ENCODE results near the gene BAIAP2. TPM values are rescaled to one million over a fixed set of nuclear protein-coding genes. Genes with fewer than 3 reads are reported as not detected.

The BAIAP2 gene
- total RNA-seq, 1 donor from 2014 or later = 37.6 TPM

- peaks cover 2% of the 10 kb centered on the region for H3K4me1 Mint-ChIP-seq (ENCODE audit: low read depth)
- no peaks in the 10 kb centered on the region for H3K9me3 Mint-ChIP-seq (ENCODE audit: low read depth)
- DNase-seq (ENCODE audit: low spot score, unreplicated experiment) = no peak
- TF ChIP-seq CTCF (IDR thresholded peaks at IDR 0.05; ENCODE audit: unreplicated experiment) = no peak
- no peaks in the 10 kb centered on the region for H3K27me3 Mint-ChIP-seq
- H3K4me3 Mint-ChIP-seq (ENCODE audit: low read depth) = no peak overlapping the region
- no peaks in the 10 kb centered on the region for H3K36me3 Mint-ChIP-seq (ENCODE audit: insufficient read depth)
- H3K27ac Mint-ChIP-seq = no peak overlapping the region
Observed at GRCh38 chr17:81160747-81161453, 125.9 kb downstream of the BAIAP2 start.

GRCh38 chr17:81161536-81161935 lies 126.6 kb downstream of the BAIAP2 start:
- Mint-ChIP-seq H3K27ac (no peak overlapping the region), H3K4me3 (ENCODE audit: low read depth) (no peak overlapping the region), H3K9me3 (ENCODE audit: low read depth) (no peaks in the 10 kb centered on the region), H3K27me3 (no peaks in the 10 kb centered on the region), H3K36me3 (ENCODE audit: insufficient read depth) (no peaks in the 10 kb centered on the region), H3K4me1 (ENCODE audit: low read depth) (peaks cover 2% of the 10 kb centered on the region)
- TF ChIP-seq CTCF (IDR thresholded peaks at IDR 0.05; ENCODE audit: unreplicated experiment) = no peak
- no peak for DNase-seq (ENCODE audit: low spot score, unreplicated experiment)

GRCh38 chr17:81161972-81162371 lies 127.0 kb downstream of the BAIAP2 start:
- H3K36me3 Mint-ChIP-seq (ENCODE audit: insufficient read depth) = no peaks in the 10 kb centered on the region
- H3K27me3 Mint-ChIP-seq = no peaks in the 10 kb centered on the region
- H3K27ac Mint-ChIP-seq = no peak overlapping the region
- no peak for DNase-seq (ENCODE audit: low spot score, unreplicated experiment)
- H3K4me1 Mint-ChIP-seq (ENCODE audit: low read depth) = peaks cover 2% of the 10 kb centered on the region
- no peak for TF ChIP-seq CTCF (IDR thresholded peaks at IDR 0.05; ENCODE audit: unreplicated experiment)
- no peak overlapping the region for H3K4me3 Mint-ChIP-seq (ENCODE audit: low read depth)
- H3K9me3 Mint-ChIP-seq (ENCODE audit: low read depth) = no peaks in the 10 kb centered on the region

- no peaks in the 10 kb centered on the region for H3K9me3 Mint-ChIP-seq (ENCODE audit: low read depth)
- H3K27ac Mint-ChIP-seq = no peak overlapping the region
- H3K27me3 Mint-ChIP-seq = no peaks in the 10 kb centered on the region
- TF ChIP-seq CTCF (IDR thresholded peaks at IDR 0.05; ENCODE audit: unreplicated experiment) = no peak
- no peak for DNase-seq (ENCODE audit: low spot score, unreplicated experiment)
- no peaks in the 10 kb centered on the region for H3K36me3 Mint-ChIP-seq (ENCODE audit: insufficient read depth)
- H3K4me1 Mint-ChIP-seq (ENCODE audit: low read depth) = peaks cover 3% of the 10 kb centered on the region
- no peak overlapping the region for H3K4me3 Mint-ChIP-seq (ENCODE audit: low read depth)
Observed at GRCh38 chr17:81162491-81162890, 127.5 kb downstream of the BAIAP2 start.

- peaks cover 3% of the 10 kb centered on the region for H3K4me1 Mint-ChIP-seq (ENCODE audit: low read depth)
- no peak for DNase-seq (ENCODE audit: low spot score, unreplicated experiment)
- H3K36me3 Mint-ChIP-seq (ENCODE audit: insufficient read depth) = no peaks in the 10 kb centered on the region
- H3K9me3 Mint-ChIP-seq (ENCODE audit: low read depth) = no peaks in the 10 kb centered on the region
- H3K27ac Mint-ChIP-seq = no peak overlapping the region
- no peaks in the 10 kb centered on the region for H3K27me3 Mint-ChIP-seq
- TF ChIP-seq CTCF (IDR thresholded peaks at IDR 0.05; ENCODE audit: unreplicated experiment) = no peak
- H3K4me3 Mint-ChIP-seq (ENCODE audit: low read depth) = no peak overlapping the region
Observed at GRCh38 chr17:81163051-81163695, 128.2 kb downstream of the BAIAP2 start.

Data from progenitor cell of endocrine pancreas (in vitro differentiated cells).